Ishikawa (cell line): Measurements from ENCODE around the gene CD59.

Experiments used
- CEBPB ChIP-seq: IDR thresholded peaks from 2 replicates; pipeline ENCODE4 v1.6.1; 2012
- CREB1 ChIP-seq: IDR thresholded peaks from 2 replicates; pipeline ENCODE4 v1.6.1; 2012; ENCODE audit warnings: low read depth
- EGR1 ChIP-seq: IDR thresholded peaks from 2 replicates; pipeline ENCODE4 v1.6.1; 2012
- EP300 ChIP-seq: IDR thresholded peaks from 2 replicates; pipeline ENCODE4 v1.6.1; 2012; ENCODE audit warnings: borderline replicate concordance
- FOXM1 ChIP-seq: IDR thresholded peaks from 2 replicates; pipeline ENCODE4 v1.6.1; 2012; ENCODE audit warnings: low read depth, borderline replicate concordance
- NFIC ChIP-seq: IDR thresholded peaks from 2 replicates; pipeline ENCODE4 v1.6.1; 2012
- RAD21 ChIP-seq: IDR thresholded peaks from 2 replicates; pipeline ENCODE4 v1.6.1; 2012; ENCODE audit warnings: low read depth
- REST ChIP-seq: IDR thresholded peaks from 2 replicates; pipeline ENCODE4 v1.6.1; 2012; ENCODE audit warnings: low read depth, mild to moderate bottlenecking
- TAF1 ChIP-seq: IDR thresholded peaks from 2 replicates; pipeline ENCODE4 v1.6.1; 2012; ENCODE audit warnings: low read depth, mild to moderate bottlenecking
- TCF12 ChIP-seq: IDR thresholded peaks from 2 replicates; pipeline ENCODE4 v1.6.1; 2012; ENCODE audit warnings: low read depth
- TEAD4 ChIP-seq: IDR thresholded peaks from 2 replicates; pipeline ENCODE4 v1.6.1; 2012
- YY1 ChIP-seq: IDR thresholded peaks from 2 replicates; pipeline ENCODE4 v1.6.1; 2012; ENCODE audit warnings: low read depth
- ZBTB7A ChIP-seq: IDR thresholded peaks from 2 replicates; pipeline ENCODE4 v1.6.1; 2012; ENCODE audit warnings: low read depth
- TF ChIP-seq, protein P1 (sequence below): IDR thresholded peaks from 2 replicates; pipeline ENCODE4 v1.6.1; 2012
- TF ChIP-seq, protein P2 (sequence below): IDR thresholded peaks from 2 replicates; pipeline ENCODE4 v1.6.1; 2012

Gene CD59

GRCh38 chr11:33674035-33674814 lies 62.0 kb downstream of the CD59 start:
- TF ChIP-seq CEBPB (no peak), EGR1 (no peak), CREB1 (no peak), EP300 (no peak), NFIC (no peak), FOXM1 (no peak), TCF12 (no peak), REST (no peak), TAF1 (no peak), RAD21 (no peak), YY1 (no peak)
- TF ChIP-seq, protein P1, sequence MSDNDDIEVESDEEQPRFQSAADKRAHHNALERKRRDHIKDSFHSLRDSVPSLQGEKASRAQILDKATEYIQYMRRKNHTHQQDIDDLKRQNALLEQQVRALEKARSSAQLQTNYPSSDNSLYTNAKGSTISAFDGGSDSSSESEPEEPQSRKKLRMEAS = no peak

GRCh38 chr11:33672273-33672672 lies 64.0 kb downstream of the CD59 start:
- no peak for TF ChIP-seq RAD21
- no peak for TF ChIP-seq NFIC
- TF ChIP-seq CREB1 = no peak
- no peak for TF ChIP-seq CEBPB
- TF ChIP-seq EGR1 = no peak
- TF ChIP-seq YY1 = no peak
- TF ChIP-seq, protein P2, sequence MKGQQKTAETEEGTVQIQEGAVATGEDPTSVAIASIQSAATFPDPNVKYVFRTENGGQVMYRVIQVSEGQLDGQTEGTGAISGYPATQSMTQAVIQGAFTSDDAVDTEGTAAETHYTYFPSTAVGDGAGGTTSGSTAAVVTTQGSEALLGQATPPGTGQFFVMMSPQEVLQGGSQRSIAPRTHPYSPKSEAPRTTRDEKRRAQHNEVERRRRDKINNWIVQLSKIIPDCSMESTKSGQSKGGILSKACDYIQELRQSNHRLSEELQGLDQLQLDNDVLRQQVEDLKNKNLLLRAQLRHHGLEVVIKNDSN = no peak
- TF ChIP-seq ZBTB7A = no peak
- TF ChIP-seq TEAD4 = no peak
- TF ChIP-seq EP300 = no peak
- no peak for TF ChIP-seq FOXM1
- TF ChIP-seq, protein P1 = no peak
- TF ChIP-seq REST = no peak
- TF ChIP-seq TAF1 = no peak
- no peak for TF ChIP-seq TCF12

DNA sequence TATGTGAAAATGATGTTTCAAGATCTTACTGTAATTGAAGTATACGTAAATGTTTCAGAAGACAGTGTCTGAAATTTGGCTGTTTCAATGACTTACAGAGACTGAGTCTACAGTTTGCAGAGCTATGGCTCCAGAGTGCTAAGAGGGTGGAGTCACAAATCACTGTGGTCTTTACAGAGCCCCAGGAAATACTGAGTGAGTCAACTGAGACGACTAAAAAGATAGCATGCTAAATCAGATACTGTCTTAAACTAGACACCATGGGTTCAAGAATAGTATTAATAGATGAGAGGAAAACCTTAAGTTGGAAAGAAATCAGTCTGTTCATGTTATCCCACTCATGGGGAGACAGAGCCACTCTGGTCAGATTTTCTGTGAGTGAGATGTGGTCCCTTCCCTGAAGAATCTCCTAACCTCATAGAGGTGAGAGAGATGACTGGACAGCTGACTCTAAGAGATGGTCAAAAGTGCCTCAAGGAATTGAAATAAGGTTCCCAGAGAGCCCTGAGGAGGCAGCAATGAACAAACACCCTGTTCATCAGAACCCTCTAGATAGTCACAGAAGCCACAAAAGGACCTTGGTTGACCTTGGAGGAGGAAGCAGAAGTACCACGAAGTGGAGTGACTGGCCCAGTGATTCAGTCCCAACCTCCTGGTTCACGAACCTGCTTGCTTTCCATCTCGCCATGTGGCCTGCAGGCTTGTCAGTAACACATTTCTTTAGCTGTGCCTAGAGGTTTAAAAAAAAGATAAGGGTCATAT lies 65.8 kb downstream of the CD59 start:
- TF ChIP-seq TEAD4 (no peak), TCF12 (no peak), RAD21 (no peak), EP300 (no peak), ZBTB7A (no peak), FOXM1 (no peak), YY1 (no peak), REST (no peak), TAF1 (no peak), CEBPB (no peak), EGR1 (no peak)
- TF ChIP-seq, protein P2 = no peak
- TF ChIP-seq, protein P1 = no peak
